Medulla oblongata (tissue), 1 donor: ENCODE measurements around the gene TMEM51.

Experiments
- DNase-seq: peaks from one replicate; pipeline ENCODE4 v3.0.0-alpha.2; 2015; ENCODE audit errors: extremely low spot score

Gene TMEM51

GRCh38 chr1:15177710-15178166, 24.2 kb downstream of the TMEM51 start:
- DNase-seq = no peak

DNA sequence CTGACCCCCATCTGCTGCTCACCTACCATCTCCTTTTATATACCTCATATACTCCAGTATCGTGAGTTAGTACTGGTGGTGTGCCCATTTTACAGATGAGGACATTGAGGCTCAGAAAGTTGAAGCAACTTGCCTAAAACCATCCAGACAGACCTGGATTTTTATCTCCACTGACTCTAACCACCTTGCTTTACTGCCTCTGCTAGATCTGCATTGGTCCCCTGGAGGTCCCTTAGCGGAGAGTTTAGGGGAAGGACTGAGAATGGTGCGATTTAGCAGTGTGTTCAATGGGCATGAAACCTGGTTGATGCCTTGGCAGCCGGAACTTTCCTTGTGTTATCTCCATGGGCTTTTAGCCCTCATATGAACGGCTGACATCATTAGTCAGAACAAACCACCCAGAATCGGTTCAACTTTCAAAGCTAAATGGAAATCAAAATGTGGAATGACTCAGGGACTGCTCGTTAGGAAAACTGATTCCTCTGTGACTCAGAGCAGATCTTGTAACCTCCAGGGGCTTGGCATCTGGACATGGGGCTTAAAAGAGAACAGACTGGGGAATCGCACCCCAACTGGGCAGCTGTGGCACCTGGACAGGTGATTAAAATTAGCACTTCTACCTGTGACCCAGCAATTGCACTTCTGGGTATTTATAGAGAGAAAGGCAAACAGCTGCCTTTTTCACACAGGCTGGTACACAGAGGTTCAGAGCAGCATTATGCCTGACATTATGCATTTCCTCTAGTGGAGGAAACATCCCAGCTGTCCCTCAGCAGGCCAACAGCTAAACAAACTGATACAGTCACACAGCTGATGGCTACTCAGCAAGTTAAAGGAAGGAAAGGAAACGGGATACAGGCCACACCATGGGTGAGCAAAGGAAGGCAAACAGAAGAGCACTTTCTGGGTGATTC, 25.3 kb downstream of the TMEM51 start:
- peak; percentile 27 for DNase-seq

DNA sequence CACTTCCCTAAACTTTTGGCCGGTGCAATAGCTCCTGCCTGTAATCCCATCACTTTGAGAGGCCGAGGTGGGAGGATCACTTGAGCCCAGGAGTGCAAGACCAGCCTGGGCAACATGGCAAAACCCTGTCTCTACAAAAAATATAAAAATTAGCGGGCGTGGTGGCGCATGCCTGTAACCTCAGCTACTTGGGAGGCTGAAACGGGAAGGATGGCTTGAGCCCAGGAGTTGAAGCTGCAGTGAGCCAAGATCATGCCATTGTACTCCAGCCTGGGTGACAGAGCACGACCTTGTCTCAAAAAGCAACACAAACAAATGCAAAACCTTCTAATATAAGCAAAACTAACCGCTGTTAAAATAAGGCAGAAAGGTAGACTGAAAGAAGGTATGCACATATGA, 25.9 kb downstream of the TMEM51 start:
- no peak for DNase-seq

DNA sequence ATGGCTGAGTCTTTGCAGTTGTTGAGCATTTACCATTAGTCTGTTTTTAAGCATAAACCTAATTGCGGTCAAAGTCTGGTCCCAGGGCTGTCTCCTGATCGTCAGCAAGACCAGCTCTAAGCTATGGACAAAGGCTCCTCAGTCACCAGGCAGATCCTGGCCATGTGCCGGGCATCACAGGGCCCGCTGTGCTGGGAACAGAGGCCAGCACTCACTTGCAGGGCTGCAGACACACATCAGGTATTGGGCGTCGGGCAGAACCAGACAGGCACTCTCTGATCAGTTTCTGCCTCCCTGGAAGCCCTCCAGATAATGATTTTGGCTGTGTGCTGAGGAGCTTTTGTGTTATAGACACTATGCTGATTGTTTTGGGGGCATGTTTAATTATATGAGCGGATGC, 26.6 kb downstream of the TMEM51 start:
- DNase-seq = peak; percentile 89

GRCh38 chr1:15180945-15181523, 27.5 kb downstream of the TMEM51 start:
- no peak for DNase-seq

- no peak for DNase-seq
Observed at GRCh38 chr1:15181564-15181963, 28.0 kb downstream of the TMEM51 start.

GRCh38 chr1:15184436-15185241, 31.1 kb downstream of the TMEM51 start:
- DNase-seq = no peak

DNA sequence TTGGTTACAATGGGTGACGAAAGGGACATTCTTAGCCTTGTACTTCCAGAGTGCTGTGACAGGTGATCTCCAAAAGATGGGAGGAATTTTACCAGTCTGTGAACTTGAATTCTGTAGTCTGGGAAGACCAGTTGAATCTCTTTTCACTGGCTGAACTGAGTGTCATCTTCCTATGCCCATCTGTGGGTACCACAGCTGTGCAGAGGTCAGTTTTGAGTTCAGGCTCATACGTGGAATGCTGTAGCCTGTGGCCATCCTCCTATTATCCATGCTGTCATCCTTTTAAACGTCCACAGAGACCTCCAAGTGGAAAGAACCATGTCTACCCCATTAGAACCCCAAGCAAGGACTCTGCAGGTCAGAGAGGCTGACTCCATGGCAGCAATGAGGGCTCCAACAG, 32.1 kb downstream of the TMEM51 start:
- no peak for DNase-seq

DNA sequence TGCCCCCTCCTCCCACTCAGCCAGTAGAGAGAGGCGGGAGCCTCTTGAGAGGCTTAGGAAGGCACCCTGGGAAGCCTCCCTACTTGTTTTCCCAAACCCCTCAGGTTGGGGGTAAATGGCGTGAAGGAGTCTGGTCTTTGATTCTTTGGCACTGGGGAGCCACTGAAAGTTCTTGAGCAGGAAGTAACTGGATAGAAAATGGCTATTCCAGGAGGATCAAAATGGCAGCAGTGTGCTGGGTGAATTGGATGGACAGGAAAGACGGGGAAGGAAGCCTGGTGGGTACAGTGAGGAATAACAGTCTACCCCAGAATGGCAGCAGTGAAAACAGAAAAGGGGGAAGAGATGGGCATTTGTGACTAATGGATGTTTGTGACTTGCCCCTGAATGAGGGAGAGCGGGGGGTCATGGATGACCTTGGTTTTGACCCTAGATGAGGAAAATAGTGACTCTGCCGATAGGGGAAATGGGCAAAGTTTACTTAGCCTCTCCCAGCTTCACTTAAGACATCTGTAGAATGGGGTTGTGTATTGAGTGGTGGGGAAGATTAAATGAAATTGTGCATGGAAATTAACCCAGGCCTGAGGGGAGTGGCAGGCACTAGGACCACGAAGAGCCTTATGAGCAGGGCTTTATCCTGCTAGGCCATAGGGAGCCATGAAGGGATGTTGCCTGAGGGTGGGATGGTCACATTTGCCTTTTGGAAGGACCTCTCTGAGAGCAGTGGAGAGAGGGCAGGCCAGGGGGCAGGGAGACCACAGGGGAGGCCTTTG, 32.7 kb downstream of the TMEM51 start:
- no peak for DNase-seq

DNA sequence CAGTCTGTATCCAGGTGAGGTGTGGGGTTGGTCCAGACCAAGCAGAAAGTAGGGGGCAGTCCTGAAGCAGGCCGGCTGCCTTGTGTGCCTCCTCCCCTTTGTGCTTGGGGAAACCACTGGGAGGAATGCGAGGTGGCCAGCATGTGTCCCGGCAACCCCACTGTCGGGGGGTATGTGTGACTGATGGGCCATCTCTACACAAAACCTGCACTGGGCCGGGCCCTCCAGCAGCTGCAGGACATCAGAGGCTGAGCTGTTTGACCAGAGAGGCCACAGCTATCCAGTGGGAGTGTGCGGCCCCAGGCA, 33.3 kb downstream of the TMEM51 start:
- DNase-seq = no peak

DNA sequence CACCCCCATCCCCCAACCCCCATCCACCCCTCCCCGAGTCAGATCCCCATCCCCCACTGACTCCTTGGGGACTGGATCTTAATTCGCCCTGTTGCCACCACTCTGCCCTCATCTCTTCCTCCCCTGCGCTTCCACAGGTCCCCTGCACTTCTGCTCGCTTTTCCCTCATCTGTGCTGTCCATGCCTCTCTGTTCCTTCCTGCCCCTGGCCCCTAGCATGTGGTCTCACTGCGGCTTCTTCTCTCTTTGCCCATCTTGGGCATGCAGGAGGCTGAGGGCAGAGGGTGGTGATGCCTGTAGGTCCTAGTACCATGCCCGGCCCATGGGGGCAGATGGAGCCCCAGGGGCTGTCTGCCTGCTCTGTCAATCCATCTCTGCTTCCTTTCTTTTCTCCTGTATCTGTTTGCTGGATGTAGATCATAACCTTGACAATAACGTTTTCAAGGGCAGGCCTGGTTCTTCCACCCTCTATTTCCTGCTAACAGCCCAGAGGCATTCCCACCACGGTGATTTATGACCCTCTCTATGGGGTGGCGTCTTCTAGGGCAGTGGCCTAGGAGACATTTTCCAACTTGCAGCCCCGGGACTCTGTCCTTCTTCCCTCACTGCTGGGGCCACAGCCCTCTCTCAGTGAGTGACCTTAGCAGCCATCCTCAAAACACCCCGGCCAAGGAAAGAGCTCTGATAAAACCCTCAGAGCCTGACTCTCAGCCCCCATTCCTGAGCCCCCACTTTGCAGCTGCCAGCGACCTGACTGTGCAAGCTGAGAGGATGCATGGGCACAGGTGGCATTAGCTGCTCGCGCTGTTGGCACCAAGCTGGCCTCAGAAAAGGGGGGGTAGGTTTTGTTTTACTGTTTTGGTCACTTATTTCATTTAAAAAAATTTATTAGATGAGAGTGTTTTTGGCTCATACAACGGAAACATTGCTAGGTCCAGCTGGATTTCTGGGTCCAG, 33.9 kb downstream of the TMEM51 start:
- DNase-seq = no peak

- no peak for DNase-seq
Observed at GRCh38 chr1:15188130-15188524, 34.6 kb downstream of the TMEM51 start.

- DNase-seq = no peak
Observed at GRCh38 chr1:15188678-15189077, 35.1 kb downstream of the TMEM51 start.

DNA sequence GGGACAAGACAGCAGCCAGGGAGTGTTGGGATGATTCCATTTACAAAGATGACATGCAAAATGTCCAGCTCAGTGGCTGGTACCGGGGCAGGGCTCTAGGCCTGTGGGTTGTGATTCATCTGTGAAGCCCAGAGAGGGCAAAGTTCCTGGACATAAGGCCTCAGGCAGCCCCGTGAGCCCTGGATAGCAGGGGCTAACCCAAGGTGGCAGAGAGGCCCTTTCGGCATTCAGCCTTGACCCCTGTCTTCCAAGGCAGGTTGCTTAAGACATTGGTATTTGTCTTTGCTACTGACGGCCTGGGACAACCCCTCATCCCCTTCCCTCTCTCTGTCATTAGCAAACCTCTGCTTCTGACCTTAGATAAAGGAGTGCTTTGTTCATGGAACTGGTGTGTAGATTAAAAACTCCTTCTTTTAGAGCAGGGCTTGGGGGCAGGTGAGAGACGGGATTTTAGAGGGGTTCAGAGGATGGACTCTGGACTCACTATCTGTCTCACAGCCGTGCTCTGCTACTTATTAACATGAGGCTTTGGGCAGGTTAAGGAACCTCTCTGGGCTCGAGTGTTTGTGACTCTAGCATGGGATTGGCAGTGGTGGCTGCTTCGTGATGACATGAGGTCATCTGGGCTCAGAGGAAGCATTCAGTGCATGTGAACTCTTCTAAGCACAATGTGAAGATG, 36.3 kb downstream of the TMEM51 start:
- no peak for DNase-seq

DNA sequence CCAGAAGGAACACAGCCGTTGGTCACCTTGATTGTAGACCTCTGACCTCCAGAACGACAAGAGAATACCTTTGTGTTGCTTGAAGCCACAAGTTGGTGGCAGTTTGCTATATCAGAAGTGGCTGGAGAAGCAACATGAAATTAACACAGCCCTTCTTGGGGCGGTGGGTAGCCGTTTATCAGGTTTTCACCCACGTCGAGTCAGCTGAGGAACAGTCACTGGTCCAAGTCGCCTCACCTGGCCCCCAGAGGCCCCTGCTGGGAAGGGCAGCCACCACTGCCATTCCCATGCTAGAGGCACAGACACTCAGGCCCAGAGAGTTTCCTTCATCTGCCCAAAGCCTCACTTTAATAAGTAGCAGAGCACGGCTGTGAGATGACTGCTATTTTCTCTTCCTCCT, 37.7 kb downstream of the TMEM51 start:
- no peak for DNase-seq

DNA sequence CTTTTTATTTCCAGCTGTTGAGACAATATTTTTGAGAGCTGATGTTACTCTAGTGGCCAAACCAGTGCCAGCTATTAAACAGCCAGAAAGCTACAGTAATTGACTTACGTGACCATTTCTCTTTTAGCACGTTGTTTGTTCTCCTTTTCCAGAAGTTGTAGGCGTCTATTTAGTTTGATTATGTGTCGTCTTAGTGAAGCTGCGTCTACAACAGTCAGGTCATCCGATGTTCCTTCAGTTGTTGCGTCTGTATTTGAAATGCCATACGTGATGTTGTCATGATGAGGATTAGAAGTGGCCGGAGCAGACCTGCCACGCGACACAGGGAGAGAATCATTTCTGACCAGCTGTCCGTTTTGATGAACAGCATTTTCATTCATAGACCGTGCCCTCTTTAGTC, 38.2 kb downstream of the TMEM51 start:
- no peak for DNase-seq

GRCh38 chr1:15192916-15193550, 39.5 kb downstream of the TMEM51 start:
- no peak for DNase-seq

DNA sequence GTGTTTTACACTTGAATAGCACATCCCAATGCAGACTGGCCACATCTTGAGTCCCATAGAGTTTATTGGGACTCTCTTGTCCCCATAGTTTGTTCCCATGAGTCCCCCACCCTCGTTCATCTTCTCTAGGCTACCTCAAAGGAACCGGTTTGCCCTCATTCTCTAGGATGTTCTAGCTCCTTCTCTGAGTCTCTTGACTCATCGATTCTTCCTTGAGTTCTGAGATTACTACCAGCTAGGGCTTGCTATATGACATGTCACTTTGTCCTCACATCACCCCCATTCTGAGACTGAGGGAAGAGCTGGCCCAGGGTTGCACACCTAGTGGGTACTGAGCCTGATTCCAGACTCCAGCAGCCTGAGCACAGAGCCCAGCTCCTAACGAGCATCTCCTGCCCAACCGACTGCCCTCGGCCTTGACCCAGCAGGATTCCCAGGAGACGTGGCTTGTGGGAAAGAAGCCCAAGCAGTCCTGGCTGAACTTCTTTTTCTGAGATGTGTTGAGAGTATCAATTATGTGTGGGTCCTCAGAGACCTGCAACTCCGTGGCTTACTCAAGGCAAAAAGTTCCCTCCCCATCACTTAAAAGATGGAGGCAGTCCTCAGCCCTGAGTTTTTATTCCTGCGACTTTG, 42.0 kb downstream of the TMEM51 start:
- no peak for DNase-seq

GRCh38 chr1:15196069-15196468, 42.5 kb downstream of the TMEM51 start:
- no peak for DNase-seq
